Femur (tissue), 1 donor: ENCODE results near the gene LCE1D.

Experiments
- DNase-seq: peaks from one replicate; pipeline ENCODE4 v3.0.0-alpha.2; 2017

LCE1D gene, protein sequence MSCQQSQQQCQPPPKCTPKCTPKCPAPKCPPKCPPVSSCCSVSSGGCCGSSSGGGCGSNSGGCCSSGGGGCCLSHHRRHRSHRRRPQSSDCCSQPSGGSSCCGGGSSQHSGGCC

GRCh38 chr1:152796421-152796820 lies at the start of gene LCE1D:
TSS of gene LCE1D (plus strand) at chr1:152796721. CDS start at chr1:152797795, 1,074 bp downstream.
- no peak for DNase-seq

GRCh38 chr1:152747831-152748230 lies 48.7 kb upstream of the LCE1D start:
- DNase-seq, result no peak

- no peak for DNase-seq
Observed at GRCh38 chr1:152752225-152752624, 44.3 kb upstream of the LCE1D start.

GRCh38 chr1:152753586-152753985 lies 42.9 kb upstream of the LCE1D start:
- no peak for DNase-seq

GRCh38 chr1:152756872-152757271 lies 39.6 kb upstream of the LCE1D start:
- no peak for DNase-seq

GRCh38 chr1:152757747-152758146 lies 38.8 kb upstream of the LCE1D start, which contains the start of gene KPRP:
TSS of gene KPRP (plus strand) at chr1:152758025. CDS start at chr1:152759589, 1,564 bp downstream.
- no peak for DNase-seq

DNA sequence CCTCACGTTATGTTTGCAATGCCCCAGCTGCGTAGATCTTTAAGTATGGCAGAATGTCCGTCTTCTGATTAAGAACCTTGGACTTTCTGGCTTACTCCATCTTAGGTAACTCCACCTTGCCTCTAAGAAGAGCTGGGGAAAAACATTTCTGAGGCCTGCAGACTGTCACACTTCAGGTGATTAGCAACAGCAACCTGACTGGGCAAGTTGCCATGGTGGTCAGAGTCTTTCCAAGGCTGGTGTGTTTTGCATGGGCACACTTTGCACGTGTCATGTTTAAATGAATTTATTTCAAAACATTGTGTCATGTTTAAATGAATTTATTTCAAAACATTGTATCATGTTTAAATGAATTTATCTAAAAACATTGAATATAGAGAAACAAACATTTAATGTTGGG lies 37.9 kb upstream of the LCE1D start:
- DNase-seq, result no peak

DNA sequence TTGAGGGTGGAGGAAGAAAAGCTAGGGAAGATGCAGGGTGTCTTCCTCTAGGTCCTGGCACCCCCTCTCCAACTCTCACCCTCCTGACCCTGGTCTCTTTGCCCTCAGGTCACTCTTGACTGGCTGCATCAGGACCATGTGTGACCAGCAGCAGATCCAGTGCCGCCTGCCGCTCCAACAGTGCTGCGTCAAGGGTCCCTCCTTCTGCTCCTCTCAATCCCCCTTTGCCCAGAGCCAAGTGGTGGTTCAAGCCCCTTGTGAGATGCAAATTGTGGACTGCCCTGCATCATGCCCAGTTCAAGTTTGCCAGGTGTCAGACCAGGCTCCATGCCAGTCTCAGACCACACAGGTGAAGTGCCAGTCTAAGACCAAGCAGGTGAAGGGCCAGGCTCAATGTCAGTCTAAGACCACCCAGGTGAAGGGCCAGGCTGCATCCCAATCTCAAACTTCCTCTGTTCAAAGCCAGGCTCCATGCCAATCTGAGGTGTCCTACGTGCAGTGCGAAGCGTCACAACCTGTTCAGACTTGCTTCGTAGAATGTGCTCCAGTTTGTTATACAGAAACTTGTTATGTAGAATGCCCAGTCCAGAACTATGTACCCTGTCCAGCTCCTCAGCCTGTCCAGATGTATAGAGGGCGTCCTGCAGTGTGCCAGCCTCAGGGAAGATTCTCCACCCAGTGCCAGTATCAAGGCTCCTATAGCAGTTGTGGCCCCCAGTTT lies 36.9 kb upstream of the LCE1D start:
- no peak for DNase-seq

DNA sequence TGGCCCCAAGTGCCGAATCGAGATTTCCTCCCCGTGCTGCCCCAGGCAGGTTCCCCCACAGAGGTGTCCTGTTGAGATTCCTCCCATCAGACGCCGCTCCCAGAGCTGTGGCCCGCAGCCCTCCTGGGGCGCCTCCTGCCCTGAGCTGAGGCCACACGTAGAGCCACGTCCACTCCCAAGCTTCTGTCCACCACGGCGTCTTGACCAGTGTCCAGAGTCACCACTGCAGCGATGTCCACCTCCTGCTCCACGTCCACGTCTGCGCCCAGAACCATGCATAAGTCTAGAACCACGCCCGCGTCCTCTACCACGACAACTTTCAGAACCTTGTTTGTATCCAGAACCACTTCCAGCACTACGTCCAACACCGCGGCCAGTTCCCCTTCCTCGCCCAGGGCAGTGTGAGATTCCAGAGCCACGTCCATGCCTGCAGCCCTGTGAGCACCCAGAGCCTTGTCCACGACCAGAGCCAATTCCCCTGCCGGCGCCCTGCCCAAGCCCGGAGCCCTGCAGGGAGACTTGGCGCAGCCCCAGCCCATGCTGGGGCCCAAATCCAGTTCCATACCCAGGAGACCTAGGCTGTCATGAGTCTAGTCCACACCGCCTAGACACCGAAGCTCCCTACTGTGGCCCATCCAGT lies 35.9 kb upstream of the LCE1D start:
- DNase-seq, result no peak

DNA sequence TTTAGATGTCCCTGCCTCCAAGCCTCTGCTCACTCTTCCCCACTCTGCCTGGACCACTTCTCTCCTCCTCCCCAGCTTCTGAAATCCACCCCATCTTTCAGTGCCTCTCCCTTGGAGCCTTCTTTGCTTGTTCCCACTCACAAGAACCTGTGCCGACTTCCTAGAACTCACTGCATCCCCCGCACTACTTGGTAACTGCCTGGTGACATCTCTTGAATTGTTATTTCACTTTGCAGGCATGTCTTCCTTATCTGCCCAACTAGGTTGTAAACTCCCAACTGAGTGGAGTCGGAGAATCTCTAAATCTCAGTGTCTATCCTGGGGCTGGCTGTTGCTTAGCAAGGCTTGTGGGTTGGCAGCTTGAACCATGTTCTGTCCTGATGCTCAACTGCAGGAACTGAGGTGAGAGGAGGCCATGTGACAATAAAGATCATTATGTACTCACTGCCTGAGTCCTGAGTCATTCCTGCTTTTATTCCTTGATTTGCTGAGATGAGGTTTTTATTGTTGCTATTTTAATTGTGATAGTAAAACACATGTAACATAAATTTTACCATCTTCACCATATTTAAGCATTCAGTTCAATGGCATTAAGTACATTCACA lies 34.8 kb upstream of the LCE1D start:
- DNase-seq, result no peak

DNA sequence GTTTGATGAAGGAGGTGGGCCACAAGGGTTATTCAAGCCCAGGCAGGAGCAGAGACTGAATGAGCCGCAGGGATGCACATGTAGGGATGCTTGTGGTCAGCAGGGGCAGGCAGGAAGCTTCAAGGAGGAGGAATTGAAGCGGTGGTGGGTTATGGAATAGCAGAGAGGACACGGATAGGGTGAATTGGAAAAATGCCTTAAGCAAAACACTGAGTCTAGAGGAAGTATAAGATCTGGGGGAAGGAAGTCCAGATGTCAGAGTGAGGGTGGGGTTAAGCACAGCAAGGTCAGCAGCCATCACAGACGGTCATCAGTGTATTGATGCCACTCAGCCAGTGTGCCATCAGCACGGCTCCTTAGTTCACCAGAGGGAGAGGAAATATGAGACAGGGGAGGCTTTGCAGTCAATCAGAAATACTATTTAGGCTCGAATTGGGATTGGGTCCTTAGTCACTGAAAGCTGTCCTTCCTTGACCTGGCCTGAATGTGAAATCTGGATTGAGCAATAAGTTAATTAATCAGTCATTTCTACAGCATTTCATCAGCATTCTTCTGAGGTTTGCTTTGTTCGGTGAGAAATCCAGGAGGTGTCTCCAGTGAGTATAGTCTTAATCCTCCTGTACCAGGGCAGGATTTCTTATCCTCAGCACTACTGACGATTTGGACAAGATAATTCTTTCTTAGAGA lies 27.5 kb upstream of the LCE1D start:
- no peak for DNase-seq

DNA sequence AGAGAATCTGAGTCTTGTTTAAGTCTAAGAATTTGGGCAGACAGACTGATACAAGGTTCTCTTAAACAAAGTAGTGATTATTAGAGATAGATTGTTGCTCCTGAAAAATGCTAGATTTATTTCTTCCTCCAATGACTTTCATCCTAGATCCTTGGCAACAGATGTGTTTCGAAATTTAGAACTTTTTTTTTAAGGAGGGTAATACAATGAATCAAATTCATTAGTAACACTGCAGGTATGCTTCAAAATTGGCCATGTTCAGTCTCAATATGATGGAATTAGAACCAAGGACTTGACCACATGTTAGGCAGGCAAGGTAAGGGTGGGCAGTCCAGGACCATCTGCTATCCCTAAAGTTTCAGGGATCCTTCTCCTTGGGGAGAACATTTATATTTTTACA lies 26.1 kb upstream of the LCE1D start:
- no peak for DNase-seq

GRCh38 chr1:152774875-152775274 lies 21.6 kb upstream of the LCE1D start, which contains the start of gene LCE1F:
TSS of gene LCE1F (plus strand) at chr1:152775140. CDS start at chr1:152776372, 1,232 bp downstream.
- no peak for DNase-seq

- no peak for DNase-seq
Observed at GRCh38 chr1:152776361-152776760, 20.2 kb upstream of the LCE1D start.

- DNase-seq, result no peak
Observed at GRCh38 chr1:152777510-152778137, 18.9 kb upstream of the LCE1D start.

- DNase-seq, result no peak
Observed at GRCh38 chr1:152783095-152783494, 13.4 kb upstream of the LCE1D start.

- DNase-seq, result no peak
Observed at GRCh38 chr1:152786077-152786476, 10.4 kb upstream of the LCE1D start, which contains the start of gene LCE1E. TSS of gene LCE1E (plus strand) at chr1:152786257. CDS start at chr1:152787300, 1,043 bp downstream.

GRCh38 chr1:152795686-152796085 lies 835 bp upstream of the LCE1D start:
- DNase-seq, result no peak

DNA sequence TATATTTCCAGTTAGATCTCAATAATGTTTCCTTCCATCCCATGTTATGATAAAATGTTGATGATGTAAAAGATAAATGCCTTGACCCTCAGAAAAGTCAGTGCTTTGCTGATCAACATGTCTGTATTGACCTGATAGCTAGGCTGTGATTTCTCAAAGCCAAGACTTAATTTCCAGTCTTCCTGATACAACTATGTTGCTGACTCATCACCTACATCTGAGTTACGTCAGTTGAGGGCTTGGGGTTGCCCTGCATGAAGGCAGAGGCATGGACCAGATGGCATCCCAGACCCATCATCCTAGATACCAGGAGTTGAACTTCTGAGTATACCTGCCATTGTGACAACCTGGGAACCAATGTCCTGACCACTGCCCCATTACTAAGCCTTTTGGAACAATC lies 4.8 kb downstream of the LCE1D start:
- no peak for DNase-seq

DNA sequence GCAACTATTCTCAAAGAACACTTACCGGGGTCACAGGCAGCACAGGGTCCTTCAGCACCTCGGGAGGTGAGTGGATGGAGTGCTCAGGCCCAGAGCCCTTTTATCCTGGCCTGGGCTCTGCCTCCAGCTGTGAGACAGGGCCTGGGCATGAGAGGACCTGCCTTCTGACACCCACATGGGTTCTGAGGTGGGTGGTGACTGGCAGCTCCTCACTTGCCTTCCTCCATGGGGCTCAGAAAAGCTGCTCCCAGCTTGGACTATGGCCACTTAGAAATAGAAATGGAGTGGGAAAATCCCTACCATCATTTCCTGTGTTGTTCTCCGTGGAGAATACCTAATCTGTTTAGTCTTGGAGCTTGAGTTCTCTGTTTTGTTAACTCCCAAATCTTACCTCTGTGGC lies 10.1 kb downstream of the LCE1D start, which contains the start of gene LCE1C:
LCE1C (minus strand) TSS at position 76 of the 400 bp plus-strand sequence. CDS start 1,173 bp downstream, outside the sequence.
- DNase-seq, result no peak

DNA sequence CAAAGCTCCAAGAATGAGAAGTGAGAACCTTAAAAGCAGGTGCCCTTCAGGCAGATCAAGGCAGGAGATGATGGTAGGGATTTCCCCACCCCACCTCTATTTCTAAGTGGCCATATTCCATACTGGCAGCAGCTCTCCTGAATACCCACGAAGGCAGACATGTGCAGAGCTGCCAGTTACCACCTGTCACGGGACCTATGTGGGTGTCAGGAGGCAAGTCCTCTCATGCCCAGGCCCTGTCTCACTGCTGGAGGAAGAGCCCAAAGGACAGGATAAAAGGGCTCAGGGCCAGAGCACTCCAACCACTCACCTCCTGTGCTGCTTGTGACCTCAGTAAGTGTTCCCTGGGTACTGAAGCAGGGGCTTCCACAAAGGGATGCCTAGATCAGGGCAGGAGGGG lies 14.5 kb downstream of the LCE1D start:
- DNase-seq, result no peak

- no peak for DNase-seq
Observed at GRCh38 chr1:152811671-152812070, 15.2 kb downstream of the LCE1D start, which contains the start of gene LCE1B. TSS of gene LCE1B (plus strand) at chr1:152811971. CDS start at chr1:152812447, 476 bp downstream.
